ENCODE measurements around the gene SAFB2.
"Not testable (repeated sequence)": the region's sequence is repeated elsewhere in the genome, so short reads cannot be mapped to it uniquely, and the experiment has no call there.

The SAFB2 gene

DNA sequence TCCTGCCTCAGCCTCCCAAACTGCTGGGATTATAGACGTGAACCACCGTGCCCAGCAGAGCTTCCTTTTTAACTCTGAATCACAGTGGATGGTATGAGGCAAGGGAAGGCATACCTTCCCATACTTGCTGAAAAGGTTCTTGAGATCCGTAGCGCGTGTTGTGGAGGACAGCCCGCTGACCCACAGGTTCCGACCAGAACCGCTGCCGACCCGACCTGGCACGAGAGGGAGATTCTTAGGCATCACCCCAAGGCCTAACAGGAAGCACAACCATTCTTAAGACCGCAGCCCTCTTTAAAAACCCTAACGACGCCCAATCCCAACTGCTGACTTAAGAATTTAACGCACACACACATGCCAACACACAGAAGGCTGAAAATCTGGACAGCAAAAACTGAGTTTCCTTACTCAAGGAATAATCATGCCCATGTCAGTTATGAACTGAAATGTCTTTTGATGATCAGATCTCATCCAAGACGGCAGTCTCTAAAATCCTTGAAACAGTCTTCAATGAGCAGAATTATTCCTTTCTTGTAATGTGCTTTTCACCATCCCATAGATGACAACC lies 12.6 kb downstream of the SAFB2 start:
- no peak for TF ChIP-seq CTCF (conservative IDR thresholded peaks at IDR 0.05; ENCODE audit: low read depth, low read length)
- no peak for DNase-seq (ENCODE audit: low read depth)
- H3K4me3 ChIP-seq (ENCODE audit: low read length) = no peak overlapping the region

GRCh38 chr19:5608766-5609165 lies 13.8 kb downstream of the SAFB2 start:
- H3K4me3 ChIP-seq (ENCODE audit: low read length); DNase-seq (ENCODE audit: low read depth): not testable (repeated sequence)

GRCh38 chr19:5608291-5608690 lies 14.3 kb downstream of the SAFB2 start:
- no peak for DNase-seq (ENCODE audit: low read depth)
- no peak for TF ChIP-seq CTCF (conservative IDR thresholded peaks at IDR 0.05; ENCODE audit: low read depth, low read length)
- no peak overlapping the region for H3K4me3 ChIP-seq (ENCODE audit: low read length)

DNA sequence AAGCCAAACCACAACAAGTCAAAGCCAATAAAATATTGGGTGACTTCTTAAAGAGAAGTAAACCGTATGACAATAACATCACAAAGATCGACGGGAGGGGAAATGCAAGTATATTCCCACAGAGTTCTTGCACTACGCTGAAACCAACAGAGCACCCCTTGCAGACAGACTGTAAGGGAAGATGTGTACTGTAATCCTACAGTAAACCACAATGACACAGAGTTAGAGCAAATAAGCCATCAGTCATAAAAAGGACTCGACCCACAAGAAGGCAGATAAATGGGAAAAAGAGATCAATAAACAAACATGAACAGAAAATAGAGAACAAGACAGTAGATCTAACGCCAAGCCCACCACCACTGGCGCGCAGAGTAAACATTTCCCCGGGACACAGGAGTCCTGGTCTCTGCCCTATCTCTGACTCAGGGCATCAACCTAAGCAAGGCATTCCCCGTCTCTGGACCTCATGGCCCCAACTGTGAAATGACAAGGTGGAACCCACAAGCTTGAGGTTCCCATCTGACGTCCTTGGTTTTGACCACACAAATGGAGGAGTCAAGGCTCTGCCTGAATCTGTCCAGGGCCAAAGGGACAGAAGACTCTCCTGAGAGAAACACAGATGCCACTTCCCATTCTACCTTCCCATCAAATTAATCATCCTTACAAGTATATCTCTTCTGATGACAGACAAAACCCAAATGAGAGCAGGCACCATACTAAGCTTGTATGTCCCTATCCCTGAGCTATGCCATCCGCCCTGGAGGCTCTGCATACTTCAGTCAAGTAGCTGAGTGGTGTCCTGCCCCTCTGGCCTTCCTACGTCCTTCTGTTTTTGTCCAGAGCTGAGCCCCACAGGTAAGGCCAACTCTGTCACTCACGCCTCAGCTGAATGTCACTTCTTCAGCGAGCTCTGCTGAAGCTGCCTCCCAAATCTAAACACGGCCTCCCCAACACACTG lies 15.0 kb downstream of the SAFB2 start:
- DNase-seq (ENCODE audit: low read depth) = no peak
- H3K4me3 ChIP-seq (ENCODE audit: low read length) = no peak overlapping the region
- TF ChIP-seq CTCF (conservative IDR thresholded peaks at IDR 0.05; ENCODE audit: low read depth, low read length) = no peak

- H3K4me3 ChIP-seq (ENCODE audit: low read length) = no peak overlapping the region
- no peak for TF ChIP-seq CTCF (conservative IDR thresholded peaks at IDR 0.05; ENCODE audit: low read depth, low read length)
- DNase-seq (ENCODE audit: low read depth) = no peak
Observed at GRCh38 chr19:5605362-5605761, 17.2 kb downstream of the SAFB2 start.

DNA sequence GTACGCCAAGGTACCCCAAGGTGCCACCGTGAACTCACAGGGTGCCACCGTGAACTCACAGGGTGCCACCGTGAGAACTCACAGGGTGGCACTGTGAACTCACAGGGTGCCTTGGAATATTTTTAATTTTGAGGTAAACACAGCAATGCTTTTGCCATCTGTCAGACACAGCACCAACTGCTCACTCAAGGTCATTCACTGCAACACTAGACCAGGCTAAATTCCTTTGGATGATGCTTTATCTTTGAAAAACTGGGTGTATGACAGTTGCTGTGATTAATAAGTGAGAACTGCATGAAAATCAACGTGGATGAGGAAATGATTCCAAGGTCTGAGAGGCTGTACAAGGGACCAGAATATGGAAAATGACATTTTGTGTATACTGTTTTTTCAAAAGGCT lies 18.9 kb downstream of the SAFB2 start:
- no peak for DNase-seq (ENCODE audit: low read depth)
- no peak overlapping the region for H3K4me3 ChIP-seq (ENCODE audit: low read length)
- TF ChIP-seq CTCF (conservative IDR thresholded peaks at IDR 0.05; ENCODE audit: low read depth, low read length) = no peak

DNA sequence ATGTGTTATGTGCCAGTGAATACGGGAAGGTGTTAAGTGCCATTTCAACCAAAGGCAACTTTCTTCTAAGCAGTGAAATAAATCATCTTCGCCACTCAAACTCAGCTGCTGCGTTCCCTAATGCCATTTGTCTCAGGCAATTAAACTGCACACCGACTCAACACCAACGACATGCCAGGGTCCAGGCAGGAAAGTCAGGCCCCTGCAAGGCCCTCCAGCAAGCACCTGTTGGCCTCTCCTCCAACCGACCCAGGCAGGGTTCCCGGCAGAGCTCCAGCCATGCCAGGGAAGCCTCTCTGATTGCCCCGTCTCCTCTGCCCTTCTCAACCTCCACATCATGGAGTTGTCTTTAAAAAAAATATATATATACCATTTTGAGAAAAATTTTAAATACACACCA lies 21.8 kb downstream of the SAFB2 start:
- no peak for DNase-seq (ENCODE audit: low read depth)
- TF ChIP-seq CTCF (conservative IDR thresholded peaks at IDR 0.05; ENCODE audit: low read depth, low read length) = no peak
- H3K4me3 ChIP-seq (ENCODE audit: low read length) = no peak overlapping the region

Data from retinal pigment epithelial cell (primary cell).